ENCODE data around the gene STIM1.

- TF ChIP-seq CTCF (conservative IDR thresholded peaks at IDR 0.05) (no peak), EZH2 (IDR thresholded peaks at IDR 0.05; ENCODE audit: low read depth) (no peak)
Observed at GRCh38 chr11:3815845-3816244, 39.6 kb upstream of the STIM1 start.
